Measurements from ENCODE around the gene PDZD4. TPM values are rescaled to one million over a fixed set of nuclear protein-coding genes. Genes with fewer than 3 reads are reported as not detected.

The PDZD4 gene
- total and polyA plus RNA-seq, 2 of the 4 experiments (the other 2 are of a cell fraction): under 0.01 to 0.38 TPM

DNA sequence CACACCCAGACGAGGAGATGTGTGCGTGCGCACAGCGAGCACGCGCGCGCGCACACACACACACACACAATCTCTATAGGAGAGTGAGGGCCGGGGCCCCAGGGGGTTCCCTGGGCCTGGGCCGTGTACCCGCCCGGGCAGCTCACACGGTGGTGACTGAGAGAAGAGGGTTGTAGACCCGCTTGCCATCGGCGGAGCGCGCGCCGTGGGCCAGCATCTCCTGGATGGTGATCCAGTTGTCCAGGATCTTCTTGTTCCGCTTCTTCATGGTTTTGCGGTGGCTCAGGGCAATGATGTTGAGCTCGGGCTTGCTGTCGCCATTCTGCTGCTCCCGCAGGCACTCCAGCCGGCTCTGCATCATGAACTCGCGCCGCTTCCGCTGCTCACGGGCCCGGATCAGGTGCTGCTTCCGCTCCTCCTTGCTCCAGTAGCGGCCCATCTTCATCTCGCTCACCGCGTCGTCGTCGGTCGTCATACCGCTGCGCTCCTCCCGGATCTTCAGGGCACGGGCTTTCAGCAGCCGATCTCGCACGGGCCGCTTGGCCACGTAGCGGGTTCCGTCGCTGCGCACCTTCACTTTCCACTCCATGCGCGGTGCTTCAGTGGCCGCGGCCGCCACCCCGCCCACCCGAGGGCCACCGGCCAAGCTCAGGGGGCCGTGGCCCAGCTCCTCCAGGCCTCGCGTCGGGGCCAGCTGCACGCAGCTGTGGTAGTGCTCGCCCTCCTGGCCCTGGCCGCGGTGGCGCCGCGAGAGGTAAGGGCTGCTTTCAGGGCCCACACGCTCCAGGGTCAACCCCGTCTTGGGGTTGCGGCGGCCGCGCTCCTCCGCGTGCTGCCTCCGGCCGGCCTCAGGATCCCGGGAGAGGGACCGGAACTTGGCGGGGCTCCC, 26.9 kb downstream of the PDZD4 start (continued):
- TF ChIP-seq, protein P1, sequence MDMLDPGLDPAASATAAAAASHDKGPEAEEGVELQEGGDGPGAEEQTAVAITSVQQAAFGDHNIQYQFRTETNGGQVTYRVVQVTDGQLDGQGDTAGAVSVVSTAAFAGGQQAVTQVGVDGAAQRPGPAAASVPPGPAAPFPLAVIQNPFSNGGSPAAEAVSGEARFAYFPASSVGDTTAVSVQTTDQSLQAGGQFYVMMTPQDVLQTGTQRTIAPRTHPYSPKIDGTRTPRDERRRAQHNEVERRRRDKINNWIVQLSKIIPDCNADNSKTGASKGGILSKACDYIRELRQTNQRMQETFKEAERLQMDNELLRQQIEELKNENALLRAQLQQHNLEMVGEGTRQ (IDR thresholded peaks at IDR 0.05; ENCODE audit: low read depth, low read length): no peak

DNA sequence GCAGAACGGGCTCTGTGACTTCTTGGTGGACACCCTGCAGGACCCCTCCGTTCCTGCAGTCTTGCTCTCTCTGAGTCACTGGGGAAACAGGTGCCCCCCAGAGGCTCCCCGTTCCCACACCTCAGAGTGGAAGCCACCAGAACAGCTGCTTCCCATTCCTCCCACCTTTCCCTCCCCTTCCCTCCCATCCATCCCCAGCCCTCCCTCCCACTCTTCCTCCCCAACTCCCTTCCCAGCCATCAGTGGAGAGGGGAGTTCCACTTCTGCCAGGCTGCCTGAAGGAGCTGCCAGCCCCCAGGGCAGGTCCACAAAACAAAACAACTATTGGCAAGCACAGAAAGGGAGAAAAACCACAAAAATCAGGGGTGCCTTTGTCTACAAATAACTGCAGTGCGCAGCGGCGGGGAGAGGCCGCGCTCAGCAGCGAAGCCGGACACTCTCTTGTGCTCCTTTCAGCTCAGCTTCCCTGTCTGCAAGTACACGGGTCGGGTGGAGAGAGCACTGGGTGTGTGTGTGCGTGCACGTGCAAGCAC, 27.8 kb downstream of the PDZD4 start:
- no TSS peak for BruUV-seq (replicated peaks)
- H2BK15ac ChIP-seq (ENCODE audit: low read depth, low read length): no peak overlapping the region
- ChIA-PET POLR2A (ENCODE audit: unreplicated experiment) (no interaction called here), CTCF (no interaction called here)
- H3K9ac ChIP-seq (ENCODE audit: low read depth, low read length): no peak overlapping the region
- H2AK5ac ChIP-seq (ENCODE audit: low read depth, low read length): no peak overlapping the region
- DNase-seq (no peak), ATAC-seq (ENCODE audit: low read depth) (no peak)
- dilution Hi-C loops (cut with HindIII; ENCODE audit: low sequenced_read_pairs, unreplicated experiment): no loop called here
- no peaks in the 10 kb centered on the region for H3K9me1 ChIP-seq (ENCODE audit: insufficient read depth, low read length)
- no peak overlapping the region for H4K5ac ChIP-seq (ENCODE audit: low read depth, low read length)
- intact Hi-C loops (cut with micrococcal nuclease): no loop called here
- 54% methylated on average over 5 of the region's 14 CpGs; no CpG with 5 or more reads in 1 of the 2 experiments for WGBS, 2 experiments (ENCODE audit: extremely low coverage in 2 of 2, insufficient read length in 1 of 2)
- no peaks in the 10 kb centered on the region; the same call in 1 of the 2 replicates for H3K27me3 ChIP-seq (ENCODE audit: control insufficient read depth, insufficient read depth, low read length)
- H2BK5ac ChIP-seq (ENCODE audit: low read depth, low read length, poor library complexity, severe bottlenecking): no peak overlapping the region
- H4K20me1 ChIP-seq (ENCODE audit: insufficient read depth, low read length): no peaks in the 10 kb centered on the region
- no peak overlapping the region for H3K18ac ChIP-seq (ENCODE audit: low read depth, low read length)
- no peak overlapping the region for H2AK9ac ChIP-seq (replicated peaks; ENCODE audit: low read depth, low read length, poor library complexity)
- no peak overlapping the region for H2BK20ac ChIP-seq (ENCODE audit: low read depth, low read length)
- H3K27ac ChIP-seq (ENCODE audit: insufficient read depth, low read length): no peak overlapping the region
- no peak overlapping the region for H3K56ac ChIP-seq (ENCODE audit: extremely low read depth, insufficient read depth, low read length)
- in situ Hi-C loops (cut with MboI; ENCODE audit: low sequenced_read_pairs): no loop called here
- H3K79me1 ChIP-seq (ENCODE audit: low read depth in 1 of 2, low read length in 2 of 2): no peaks in the 10 kb centered on the region
- H3K14ac ChIP-seq (replicated peaks; ENCODE audit: low read depth, low read length): no peak overlapping the region
- H4K8ac ChIP-seq (ENCODE audit: low read depth in 2 of 2, low read length in 2 of 2): no peak overlapping the region
- H3K36me3 ChIP-seq (ENCODE audit: control insufficient read depth, insufficient read depth, low read length): peaks cover 10% of the 10 kb centered on the region
- TF ChIP-seq BHLHE40 (IDR thresholded peaks at IDR 0.05; ENCODE audit: low read depth, low read length) (0 out of 2 replicates have a peak, but pooled peaks have one; percentile 14), MXI1 (IDR thresholded peaks at IDR 0.05; ENCODE audit: borderline replicate concordance, low read depth, low read length) (no peak)
- H2AFZ ChIP-seq (replicated peaks; ENCODE audit: low read length, poor library complexity): no peak overlapping the region
- H3K4me3 ChIP-seq (ENCODE audit: insufficient read depth, low read depth, low read length): no peak overlapping the region
- H3K4ac ChIP-seq (ENCODE audit: low read depth, low read length): no peak overlapping the region
- peaks cover 2% of the 10 kb centered on the region; the same call in 1 of the 2 replicates for H3K9me3 ChIP-seq (ENCODE audit: control insufficient read depth, insufficient read depth, low read length)
- no peak overlapping the region for H3K23ac ChIP-seq (ENCODE audit: low read depth, low read length)
- no peaks in the 10 kb centered on the region for H3K4me1 ChIP-seq (ENCODE audit: control insufficient read depth, insufficient read depth, low read length)
- H4K91ac ChIP-seq (ENCODE audit: insufficient read depth, low read depth, low read length): no peak overlapping the region
- H3K4me2 ChIP-seq (ENCODE audit: low read depth, low read length): no peak overlapping the region
- no peak overlapping the region for H2BK120ac ChIP-seq (ENCODE audit: low read depth, low read length)

All from IMR-90 (cell line).